Panc1 (cell line): ENCODE results near the gene TBC1D2B. TPM values are rescaled to one million over a fixed set of nuclear protein-coding genes. Genes with fewer than 3 reads are reported as not detected.

Source experiments
- ATAC-seq: fragments of 200-7000 bp; cut with Tn5 transposase; 2 replicates; pipeline ENCODE4 v1.9.1; 2020; ENCODE audit warnings: mild to moderate bottlenecking, moderate library complexity
- BruUV-seq: library from RNA; stranded (reverse); fragments of 400-500 nt; replicated peaks from 2 replicates; lab custom pipeline; 2021; lab: Mats Ljungman, UMichigan
- CTCF ChIA-PET: fragments of 300-600 bp; sonication (Branson Sonifier 250); formaldehyde crosslinking; loops from one replicate; lab custom pipeline; 2022; ENCODE audit warnings: antibody characterized with exemption; lab: Charles Lee
- POLR2A ChIA-PET: fragments of 300-600 bp; sonication (Branson Sonifier 250); formaldehyde crosslinking; loops from one replicate; lab custom pipeline; 2022; ENCODE audit warnings: antibody characterized with exemption; lab: Charles Lee
- DNase-seq: peaks from one replicate; pipeline ENCODE4 v3.0.0-alpha.2; 2010; ENCODE audit warnings: low read depth, low spot score
- H3K27ac ChIP-seq: 2 replicates; pipeline ENCODE4 v1.5.1; 2011; ENCODE audit warnings: mild to moderate bottlenecking, low read length, inconsistent platforms
- H3K27me3 ChIP-seq: fragments of 200-500 bp; sonication (Bioruptor generic); 2 replicates; pipeline ENCODE4 v1.6.0; 2014; ENCODE audit warnings: low read length, inconsistent platforms; ENCODE audit not compliant: control insufficient read depth, insufficient read depth
- H3K36me3 ChIP-seq: fragments of 200-500 bp; sonication (Bioruptor generic); 2 replicates; pipeline ENCODE4 v1.5.1; 2014; ENCODE audit warnings: inconsistent platforms, mild to moderate bottlenecking, low read length, moderate library complexity; ENCODE audit not compliant: control insufficient read depth, insufficient read depth
- H3K4me1 ChIP-seq: 2 replicates; pipeline ENCODE4 v1.5.1; 2011; ENCODE audit warnings: inconsistent platforms, mild to moderate bottlenecking, low read length, moderate library complexity; ENCODE audit not compliant: control insufficient read depth, insufficient read depth
- H3K4me3 ChIP-seq, 2 experiments: 2 replicates each; pipeline ENCODE4 v1.5.1; 2011 to 2012; ENCODE audit warnings: low read depth in 2 of 2, low read length in 2 of 2, mild to moderate bottlenecking in 2 of 2, inconsistent platforms in 1 of 2, moderate library complexity in 1 of 2
- H3K9me3 ChIP-seq: fragments of 200-500 bp; sonication (Bioruptor generic); 2 replicates; pipeline ENCODE4 v1.5.1; 2014; ENCODE audit warnings: low read depth, mild to moderate bottlenecking, inconsistent platforms, low read length, moderate library complexity; ENCODE audit not compliant: control insufficient read depth, insufficient read depth
- CTCF ChIP-seq: fragments of 450-650 bp; IDR thresholded peaks from 2 replicates; pipeline ENCODE4 v1.5.1; 2017; ENCODE audit warnings: mild to moderate bottlenecking
- POLR2AphosphoS5 ChIP-seq: IDR thresholded peaks from 2 replicates; pipeline ENCODE4 v1.6.1; 2012; ENCODE audit warnings: mild to moderate bottlenecking, low read depth, low read length, moderate library complexity
- REST ChIP-seq, 2 experiments: IDR thresholded peaks; 2 replicates each; pipeline ENCODE4 v1.6.1; 2011 to 2012; ENCODE audit warnings: low read depth in 2 of 2, control low read depth in 1 of 2, low read length in 1 of 2, mild to moderate bottlenecking in 1 of 2, moderate library complexity in 1 of 2; ENCODE audit not compliant: insufficient read depth in 1 of 2
- SIN3A ChIP-seq: IDR thresholded peaks from 2 replicates; pipeline ENCODE4 v1.6.1; 2012; ENCODE audit warnings: low read depth, mild to moderate bottlenecking, low read length, moderate library complexity, borderline replicate concordance; ENCODE audit not compliant: insufficient read depth
- TCF7L2 ChIP-seq: IDR thresholded peaks from 2 replicates; pipeline ENCODE4 v1.6.1; 2011; ENCODE audit warnings: mild to moderate bottlenecking, low read depth, low read length, inconsistent platforms
- in situ Hi-C: cut with HindIII; loops from 2 replicates; pipeline ENCODE4 v1.10.0; 2016; ENCODE audit warnings: low sequenced_read_pairs, low pct_unique_long_range_greater_than_20kb
- intact Hi-C: fragments of 100-400 bp; cut with micrococcal nuclease; formaldehyde crosslinking; loops from one replicate; pipeline ENCODE4 v1.10.0; 2022; ENCODE audit not compliant: unreplicated experiment
- total RNA-seq: library from RNA; stranded (reverse); gene quantifications from one replicate; pipeline ENCODE4 v1.2.1, GENCODE V29; 2021; ENCODE audit not compliant: unreplicated experiment

The TBC1D2B gene
- total RNA-seq, 1 experiment from 2014 or later: 59.3 TPM

GRCh38 chr15:78103406-78104118 lies 26.1 kb upstream of the TBC1D2B start:
- Histone ChIP-seq H3K27me3 (no peaks in the 10 kb centered on the region), H3K36me3 (no peaks in the 10 kb centered on the region), H3K4me1 (no peaks in the 10 kb centered on the region), H3K9me3 (no peaks in the 10 kb centered on the region), H3K27ac (no peak overlapping the region), H3K4me3 (no peak overlapping the region)
- ATAC-seq (no peak), DNase-seq (no peak)
- no TSS peak for BruUV-seq
- intact Hi-C loops (no loop called here), in situ Hi-C loops (no loop called here)
- ChIA-PET POLR2A (no interaction called here), CTCF (no interaction called here)
- TF ChIP-seq TCF7L2 (no peak), SIN3A (no peak), REST (IDR thresholded peaks at IDR 0.05; ENCODE audit: insufficient read depth in 1 of 2, low read depth in 2 of 2, low read length in 1 of 2) (no peak), POLR2AphosphoS5 (no peak), CTCF (no peak)

- H3K27ac ChIP-seq: peak overlapping the region; percentile 17; the same call in 1 of the 2 replicates
- H3K4me3 ChIP-seq: no peak overlapping the region
- no peak for TF ChIP-seq SIN3A
- no peak for TF ChIP-seq CTCF
- TF ChIP-seq TCF7L2: no peak
- no peak for TF ChIP-seq POLR2AphosphoS5
- no peak for TF ChIP-seq REST (IDR thresholded peaks at IDR 0.05; ENCODE audit: insufficient read depth in 1 of 2, low read depth in 2 of 2, low read length in 1 of 2)
- H3K36me3 ChIP-seq: no peaks in the 10 kb centered on the region
- no peaks in the 10 kb centered on the region for H3K4me1 ChIP-seq
- in situ Hi-C loops (no loop called here), intact Hi-C loops (no loop called here)
- ATAC-seq (no peak), DNase-seq (no peak)
- CTCF ChIA-PET: no interaction called here
- H3K9me3 ChIP-seq: no peaks in the 10 kb centered on the region
- no TSS peak for BruUV-seq
- H3K27me3 ChIP-seq: no peaks in the 10 kb centered on the region
- POLR2A ChIA-PET: no interaction called here
Observed at GRCh38 chr15:78102741-78103140, 25.2 kb upstream of the TBC1D2B start.
